Umbilical cord (tissue), 2 donors: ENCODE data around the gene BHLHA15. TPM values are rescaled to one million over a fixed set of nuclear protein-coding genes. Genes with fewer than 3 reads are reported as not detected.

ENCODE experiments used
- DNase-seq: peaks from one replicate; pipeline ENCODE4 v3.0.0-alpha.2; 2015; ENCODE audit warnings: low spot score
- total RNA-seq: library from RNA; depleted of rRNA; stranded (reverse); fragments of >200 nt; gene quantifications from one replicate; pipeline ENCODE4 v1.2.3, GENCODE V29; 2014; ENCODE audit warnings: low replicate concordance; ENCODE audit not compliant: insufficient read depth

The BHLHA15 gene
- total RNA-seq, 1 donor from 2014 or later, result not detected

GRCh38 chr7:98240961-98241673 is 29.9 kb downstream of the BHLHA15 start:
- DNase-seq, result no peak

- no peak for DNase-seq
Observed at GRCh38 chr7:98241674-98242241, 30.5 kb downstream of the BHLHA15 start.

DNA sequence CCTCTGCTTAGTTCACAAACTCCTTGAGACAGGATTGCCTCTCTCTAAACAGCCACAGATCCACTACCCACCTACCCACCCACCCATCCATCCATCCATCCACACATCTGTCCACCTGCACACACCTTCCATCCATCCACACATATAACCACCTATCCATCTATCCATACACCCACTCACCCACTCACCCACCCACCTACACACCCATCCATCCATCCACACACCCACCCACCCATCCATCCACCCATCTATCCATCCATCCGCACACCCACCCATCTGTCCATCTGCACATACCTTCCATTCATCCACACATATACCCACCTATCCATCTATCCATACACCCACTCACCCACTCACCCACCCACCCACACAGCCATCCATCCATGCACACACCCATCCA is 31.1 kb downstream of the BHLHA15 start:
- no peak for DNase-seq

GRCh38 chr7:98242934-98243333 is 31.7 kb downstream of the BHLHA15 start:
- no peak for DNase-seq

GRCh38 chr7:98244871-98245270 is 33.6 kb downstream of the BHLHA15 start:
- DNase-seq, result no peak

GRCh38 chr7:98248156-98248555 is 36.9 kb downstream of the BHLHA15 start:
- DNase-seq, result no peak

- peak; percentile 7 for DNase-seq
Observed at GRCh38 chr7:98249106-98249505, 37.9 kb downstream of the BHLHA15 start.

DNA sequence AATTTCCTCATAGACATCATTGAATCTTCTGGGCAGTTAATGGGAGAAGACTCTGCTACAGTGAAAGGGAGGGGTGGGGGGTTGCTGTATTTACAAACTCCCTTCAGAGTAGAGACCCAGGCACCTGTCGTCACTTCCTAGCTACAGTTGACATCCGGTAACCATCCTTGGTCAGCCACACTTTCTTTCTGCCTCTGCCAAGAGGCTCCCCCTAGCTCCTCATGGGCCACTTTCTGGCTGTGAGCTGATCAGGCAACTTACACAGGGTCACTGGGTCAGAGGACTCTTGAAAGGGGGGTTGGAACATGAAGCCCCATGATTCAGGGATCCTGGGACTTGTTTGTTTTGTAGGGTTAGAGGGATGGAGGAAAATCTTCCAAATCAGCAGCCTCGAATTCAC is 39.5 kb downstream of the BHLHA15 start:
- no peak for DNase-seq

GRCh38 chr7:98251231-98251600 is 40.0 kb downstream of the BHLHA15 start:
- no peak for DNase-seq

DNA sequence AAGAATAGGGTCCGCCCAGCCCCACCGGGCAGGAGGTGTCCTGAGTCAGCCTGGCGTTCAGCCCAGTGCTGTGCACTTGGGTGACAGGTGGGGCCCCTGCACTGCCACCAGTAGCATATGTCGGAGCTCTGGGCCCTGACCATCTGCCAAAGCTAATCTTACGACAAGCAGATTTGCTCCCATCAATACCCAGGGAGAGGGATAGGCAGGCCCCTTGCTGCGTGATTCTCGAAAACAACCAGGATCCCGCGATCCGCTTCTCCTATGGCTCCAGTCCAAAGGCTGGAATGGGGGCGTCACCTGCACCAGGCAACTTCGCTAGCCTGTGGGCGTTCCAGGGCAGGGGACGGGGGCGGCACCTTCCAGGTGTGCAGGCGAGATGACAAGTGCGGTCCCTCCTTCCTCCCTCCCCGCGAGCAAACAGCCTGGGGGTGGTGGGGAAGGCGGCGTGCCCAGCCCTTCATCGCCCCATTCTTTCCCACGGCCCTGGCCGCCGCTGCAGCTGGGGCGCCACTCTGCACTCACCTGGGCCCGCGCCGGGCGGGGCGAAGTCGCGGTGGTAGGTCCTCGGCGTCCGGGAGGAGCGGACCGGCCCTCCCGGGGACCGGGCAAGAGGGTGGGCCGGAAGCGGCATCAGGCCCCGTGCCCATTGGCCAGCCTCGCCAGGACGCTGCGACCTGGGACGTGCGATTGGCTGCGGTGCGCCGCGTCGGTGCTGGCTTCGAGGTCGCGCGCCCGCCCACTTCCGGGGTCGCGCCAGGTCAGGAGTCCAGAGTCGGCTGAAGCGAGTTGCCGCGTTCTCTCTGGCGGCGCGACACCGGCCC is 40.6 kb downstream of the BHLHA15 start, which contains the start of gene TECPR1:
Gene TECPR1 (minus strand): TSS at position 632 of the 824 bp plus-strand sequence. CDS start 6,086 bp downstream, outside the sequence.
- peak; percentile 93 for DNase-seq

DNA sequence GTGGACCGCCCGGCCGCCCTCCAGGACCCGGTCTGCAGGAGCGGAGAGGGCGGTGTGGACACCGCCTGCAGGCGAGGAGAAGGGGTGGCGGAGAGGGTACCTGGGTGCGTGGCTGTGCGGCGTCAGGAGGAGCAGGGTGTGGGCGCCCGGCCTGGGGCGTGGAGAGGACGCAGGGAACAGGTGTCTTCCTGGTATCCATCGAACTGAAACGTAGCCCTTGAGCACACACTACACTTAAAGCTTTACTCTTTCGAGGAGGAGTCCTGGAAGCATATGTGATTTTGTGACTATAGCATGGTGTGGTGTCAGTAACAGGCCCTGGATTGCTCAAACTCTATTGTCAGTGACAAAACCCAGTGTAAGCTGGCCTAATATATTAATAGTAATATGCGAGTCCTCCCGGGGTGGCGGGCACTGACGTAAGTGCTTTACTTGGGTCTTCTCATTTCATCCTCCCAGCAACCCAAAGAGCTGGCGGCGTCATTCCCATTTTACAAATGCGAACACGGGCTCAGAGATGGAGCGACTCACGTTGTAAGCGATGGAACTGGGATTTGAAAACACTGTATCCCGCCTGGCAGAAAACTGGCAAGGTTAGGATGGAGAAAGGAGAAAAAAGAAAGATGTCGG is 41.3 kb downstream of the BHLHA15 start:
- DNase-seq, result no peak

DNA sequence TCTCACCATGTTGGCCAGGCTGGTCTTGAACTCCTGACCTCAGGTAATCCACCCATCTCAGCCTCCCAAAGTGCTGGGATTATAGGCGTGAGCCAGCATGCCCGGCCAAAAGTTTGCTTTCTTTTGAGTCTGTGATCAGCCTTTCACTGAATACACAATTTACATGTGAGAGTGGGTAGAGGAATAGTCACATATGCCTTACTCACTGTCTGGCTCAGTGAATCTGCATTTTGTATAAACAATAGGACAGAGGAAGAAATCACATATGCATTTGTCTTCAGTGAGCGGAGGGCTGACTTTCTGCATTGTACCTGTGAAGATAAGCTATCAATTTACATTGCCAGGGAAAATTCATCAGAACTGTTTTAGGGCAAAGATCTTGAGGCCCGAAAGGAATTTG is 43.3 kb downstream of the BHLHA15 start:
- no peak for DNase-seq

GRCh38 chr7:98254951-98255610 is 43.8 kb downstream of the BHLHA15 start:
- DNase-seq, result no peak

DNA sequence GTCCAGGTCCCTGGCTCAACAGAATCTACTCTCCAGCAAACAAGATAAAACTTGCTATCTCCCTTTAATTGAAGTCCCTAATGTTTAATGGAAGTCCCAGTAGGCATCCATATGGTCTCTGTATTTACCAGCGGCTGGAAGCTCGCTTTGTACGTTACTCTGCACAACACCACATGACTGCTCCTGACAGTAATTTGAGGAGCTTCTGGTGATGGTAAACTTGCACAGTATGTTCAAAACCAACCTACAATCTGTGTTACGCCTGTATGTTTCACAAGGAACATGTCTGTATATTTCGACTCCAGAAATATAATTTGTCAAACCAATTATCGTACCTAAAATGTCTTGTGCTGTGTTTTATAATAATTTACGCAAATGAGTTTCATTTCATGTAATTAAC is 45.2 kb downstream of the BHLHA15 start:
- DNase-seq, result no peak

DNA sequence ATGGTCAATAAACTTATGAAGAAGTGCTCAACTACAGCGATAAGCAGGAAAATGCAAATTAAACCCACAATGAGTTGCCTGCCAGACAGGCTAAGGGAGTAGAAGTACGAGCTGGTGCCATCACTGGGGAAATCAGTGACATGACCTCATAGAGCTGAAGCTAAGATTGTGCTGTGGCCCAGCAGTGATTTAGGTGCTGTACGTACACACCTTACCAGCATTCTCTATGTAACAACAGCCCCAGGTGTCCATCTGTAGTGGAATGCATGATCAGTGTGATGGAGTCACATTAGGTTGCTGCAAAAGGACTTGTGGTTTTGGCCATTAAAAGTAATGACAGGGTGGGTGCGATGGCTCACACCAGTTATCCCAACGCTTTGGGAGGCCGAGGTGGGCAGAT is 46.5 kb downstream of the BHLHA15 start:
- no peak for DNase-seq

Other genes starting within 250 kb of the BHLHA15 start
- gene OCM2, start 221.2 kb upstream of the BHLHA15 start, total RNA-seq, result not detected
- 10.1 TPM for gene LMTK2, start 104.6 kb upstream of the BHLHA15 start, total RNA-seq
- 11.8 TPM for gene TECPR1, start 40.8 kb downstream of the BHLHA15 start, total RNA-seq
- gene BRI3, start 70.2 kb downstream of the BHLHA15 start, total RNA-seq, result 18.3 TPM
- gene BAIAP2L1, start 189.7 kb downstream of the BHLHA15 start, total RNA-seq, result 1.2 TPM